ENCODE results near the gene TRAPPC8.
A peak's percentile ranks its signal among the peaks of the same experiment; 100 is the strongest.
"Not testable (repeated sequence)": the region's sequence is repeated elsewhere in the genome, so short reads cannot be mapped to it uniquely, and the experiment has no call there.

TRAPPC8 gene

GRCh38 chr18:31943878-31944816, 1.2 kb upstream of the TRAPPC8 start:
- no peak for DNase-seq

- peak; percentile 78 for DNase-seq
These were observed 483 bp downstream of the TRAPPC8 start for GRCh38 chr18:31942291-31942998.

GRCh38 chr18:31941010-31941809, 1.7 kb downstream of the TRAPPC8 start:
- no peak for DNase-seq

- DNase-seq = not testable (repeated sequence)
These were observed 8.2 kb downstream of the TRAPPC8 start for GRCh38 chr18:31934773-31935172.

DNA sequence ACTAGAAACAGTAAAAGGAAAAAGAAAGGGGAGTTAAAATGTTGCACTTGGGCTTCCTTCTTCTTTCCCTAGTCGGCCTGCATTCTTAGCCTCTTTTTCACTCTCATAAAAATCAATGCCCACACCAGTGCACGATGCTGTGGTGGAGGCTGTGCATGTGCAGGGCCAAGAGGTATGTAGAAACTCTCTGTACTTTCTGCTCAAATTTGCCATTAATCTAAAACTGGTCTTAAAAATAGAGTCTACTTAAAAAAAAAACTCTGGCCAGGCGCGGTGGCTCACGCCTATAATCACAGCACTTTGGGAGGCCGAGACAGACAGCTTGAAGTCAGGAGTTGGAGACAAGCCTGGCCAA, 11.1 kb downstream of the TRAPPC8 start:
- no peak for DNase-seq

DNA sequence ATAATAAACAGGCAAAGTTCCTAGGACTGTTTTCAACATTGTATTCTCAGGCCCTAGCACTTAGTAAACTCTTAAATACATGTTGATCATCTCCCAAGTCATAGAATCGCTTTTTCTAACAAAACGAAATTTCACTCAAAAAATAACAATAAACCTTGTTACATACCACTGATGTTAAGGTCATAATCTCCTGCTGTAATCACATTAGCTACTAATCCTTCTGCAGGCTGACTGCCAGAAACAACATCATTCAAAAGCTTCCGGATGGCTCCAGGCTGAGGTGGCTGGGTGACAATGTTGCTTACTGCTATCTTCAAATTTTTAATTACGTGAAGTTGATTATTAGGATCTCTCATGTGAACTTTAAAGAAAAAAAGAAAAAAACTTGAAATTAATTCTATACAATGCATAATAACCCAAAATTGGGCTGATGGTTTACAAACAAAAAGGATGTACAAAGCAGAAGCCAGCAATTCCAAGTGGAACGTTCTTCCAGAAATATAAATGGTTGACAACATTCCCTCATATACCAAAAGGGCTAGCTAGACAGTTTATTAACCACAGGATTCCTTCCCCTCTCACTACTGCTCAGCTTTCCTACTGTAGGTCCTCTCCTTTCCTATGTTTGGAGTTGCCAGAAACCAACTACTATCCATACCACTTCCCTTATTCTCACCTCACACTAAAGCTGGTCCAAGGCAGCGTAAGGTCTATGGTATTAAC, 11.6 kb downstream of the TRAPPC8 start:
- no peak for DNase-seq

- no peak for DNase-seq
These were observed 13.7 kb downstream of the TRAPPC8 start for GRCh38 chr18:31929273-31929672.

DNA sequence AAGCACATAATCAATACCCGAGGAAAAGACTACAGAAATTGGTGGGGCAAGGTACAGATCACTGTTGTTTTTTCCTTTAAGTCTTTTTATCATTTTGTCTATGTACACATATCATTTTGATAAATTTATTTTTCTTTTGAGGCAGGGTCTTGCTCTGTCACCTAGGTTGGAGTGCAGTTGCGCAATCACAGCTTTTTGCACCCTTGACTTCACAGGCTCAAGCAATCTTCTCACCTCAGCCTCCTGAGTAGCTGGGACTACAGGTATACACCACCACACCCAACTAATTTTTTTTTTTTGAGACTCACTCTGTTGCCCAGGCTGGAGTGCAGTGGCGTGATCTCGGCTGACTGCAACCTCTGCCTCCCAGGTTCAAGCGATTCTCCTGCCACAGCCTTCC, 15.9 kb downstream of the TRAPPC8 start:
- DNase-seq = not testable (repeated sequence)

GRCh38 chr18:31920277-31920676, 22.7 kb downstream of the TRAPPC8 start:
- no peak for DNase-seq

DNA sequence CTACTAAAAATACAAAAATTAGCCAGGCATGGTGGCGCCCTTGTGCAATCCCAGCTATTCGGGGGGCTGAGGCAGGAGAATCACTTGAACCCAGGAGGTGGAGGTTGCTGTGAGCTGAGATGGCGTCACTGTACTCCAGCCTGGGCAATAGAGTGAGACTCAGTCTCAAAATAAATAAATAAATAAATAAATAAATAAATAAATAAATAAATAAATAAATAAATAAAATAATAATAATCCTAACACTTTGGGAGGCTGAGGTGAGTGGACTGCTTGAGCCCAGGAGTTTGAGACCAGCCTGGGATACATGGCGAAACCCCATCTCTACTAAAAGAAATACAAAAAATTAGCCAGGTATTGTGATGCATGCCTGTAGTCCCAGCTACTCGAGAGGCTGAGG, 23.6 kb downstream of the TRAPPC8 start:
- DNase-seq = not testable (repeated sequence)

- no peak for DNase-seq
These were observed 24.2 kb downstream of the TRAPPC8 start for GRCh38 chr18:31918733-31919132.

GRCh38 chr18:31901063-31901462, 41.9 kb downstream of the TRAPPC8 start:
- DNase-seq = no peak

DNA sequence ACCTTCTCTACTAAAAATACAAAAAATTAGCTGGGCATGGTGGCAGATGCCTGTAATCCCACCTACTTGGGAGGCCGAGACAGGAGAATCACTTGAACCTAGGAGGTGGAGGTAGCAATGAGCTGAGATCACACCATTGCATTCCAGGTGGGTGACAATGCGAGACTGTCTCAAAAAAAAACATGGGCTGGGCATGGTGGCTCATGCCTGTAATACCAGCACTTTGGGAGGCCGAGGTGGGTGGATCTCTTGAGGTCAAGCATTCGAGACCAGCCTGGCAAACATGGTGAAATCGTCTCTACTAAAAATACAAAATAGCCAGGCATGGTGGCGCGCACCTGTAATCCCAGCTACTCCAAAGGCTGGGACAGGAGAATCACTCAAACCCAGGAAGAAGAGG, 43.2 kb downstream of the TRAPPC8 start:
- DNase-seq = not testable (repeated sequence)

DNA sequence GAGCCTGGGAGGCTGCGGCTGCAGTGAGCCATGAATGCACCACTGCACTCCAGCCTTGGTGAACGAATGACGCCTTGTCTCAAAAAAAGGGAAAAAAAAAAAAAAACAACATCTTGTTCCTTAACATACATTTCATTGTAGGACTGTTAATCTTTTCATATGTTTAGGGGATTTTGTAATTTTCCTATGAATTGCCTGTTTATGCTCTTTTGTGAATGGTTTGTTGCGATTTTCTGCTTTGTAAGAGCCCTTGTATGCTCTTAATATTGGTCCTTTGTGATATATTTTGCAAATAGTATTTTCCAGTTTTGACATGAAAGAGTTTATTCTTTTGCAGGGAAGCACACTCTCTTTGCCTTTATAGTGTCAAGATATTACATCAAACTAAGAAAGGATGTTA, 50.0 kb downstream of the TRAPPC8 start:
- no peak for DNase-seq

DNA sequence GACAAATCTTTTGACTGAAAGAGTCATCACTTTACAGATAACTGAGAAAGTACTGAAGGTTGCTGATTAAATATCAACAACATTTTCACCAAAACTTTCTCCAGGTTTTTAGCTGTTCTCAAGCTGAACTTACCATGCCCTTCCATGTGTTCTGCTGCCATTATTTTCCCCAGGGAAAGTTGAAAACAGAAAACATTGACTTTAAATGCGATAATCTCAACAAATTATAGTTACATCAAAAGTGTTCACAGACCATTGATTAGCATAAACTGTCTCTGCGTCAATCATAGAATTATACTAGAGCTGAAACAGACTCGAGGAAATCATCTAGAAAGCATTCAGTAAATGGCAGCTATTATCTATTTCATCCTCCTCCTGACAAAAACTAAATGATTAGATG, 51.4 kb downstream of the TRAPPC8 start:
- DNase-seq = no peak

DNA sequence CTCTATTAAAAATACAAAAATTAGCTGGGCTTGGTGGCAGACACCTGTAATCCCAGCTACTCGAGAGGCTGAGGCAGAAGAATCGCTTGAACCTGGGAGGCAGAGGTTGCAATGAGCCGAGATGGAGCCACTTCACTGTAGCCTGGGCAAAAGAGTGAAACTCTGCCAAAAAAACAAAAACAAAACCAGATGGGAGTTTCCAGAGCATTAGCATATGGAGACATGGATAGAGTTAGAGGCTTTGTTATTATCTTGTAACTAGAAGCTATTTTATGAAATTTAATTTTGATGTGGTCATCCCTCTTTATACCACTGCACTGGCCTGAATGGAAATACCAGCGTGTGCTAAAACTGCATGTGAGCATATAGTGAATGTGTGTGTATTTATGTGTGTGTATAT, 58.9 kb downstream of the TRAPPC8 start:
- DNase-seq = no peak

- no peak for DNase-seq
These were observed 62.6 kb downstream of the TRAPPC8 start for GRCh38 chr18:31880186-31880898.

DNA sequence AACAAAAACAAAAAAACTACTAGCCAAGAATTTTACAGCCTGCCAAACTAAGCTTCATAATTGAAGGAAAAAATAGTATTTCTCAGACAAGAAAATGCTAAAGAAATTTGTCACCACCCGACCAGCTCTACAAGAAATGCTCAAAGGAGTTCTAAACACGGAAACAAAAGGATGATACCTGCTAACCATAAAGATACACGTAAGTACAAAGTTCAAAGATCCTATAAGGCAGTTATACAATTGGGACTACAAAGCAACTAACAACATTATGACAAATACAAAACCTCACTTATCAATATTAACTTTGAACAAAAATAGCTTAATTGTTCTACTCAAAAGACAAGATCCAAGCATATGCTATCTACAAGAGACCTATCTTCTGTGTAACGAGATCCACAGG, 64.6 kb downstream of the TRAPPC8 start:
- no peak for DNase-seq

GRCh38 chr18:31877900-31878299, 65.0 kb downstream of the TRAPPC8 start:
- DNase-seq = no peak

DNA sequence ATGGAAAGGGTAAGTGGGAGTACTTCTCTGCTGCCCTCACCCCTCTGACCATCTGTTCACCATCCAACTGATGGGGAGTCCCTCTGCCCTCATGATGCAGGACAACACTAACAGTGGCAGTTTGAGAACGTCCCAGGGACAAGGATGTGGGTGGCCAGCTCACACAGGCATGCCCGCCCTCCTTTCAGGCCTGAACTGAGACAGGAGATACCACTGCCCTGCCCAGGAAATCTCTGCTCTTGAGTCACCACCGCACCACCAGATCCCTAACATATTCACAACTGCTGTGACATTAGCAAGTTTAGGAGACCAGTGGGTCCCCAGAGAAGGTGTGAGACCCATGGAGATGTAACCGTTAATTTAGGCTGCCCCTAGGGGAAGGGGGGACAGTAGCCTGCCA, 66.2 kb downstream of the TRAPPC8 start:
- no peak for DNase-seq

- DNase-seq = no peak
These were observed 67.6 kb downstream of the TRAPPC8 start for GRCh38 chr18:31875301-31875700.

- DNase-seq = no peak
These were observed 79.8 kb downstream of the TRAPPC8 start for GRCh38 chr18:31863103-31863502.

Data from KG1 (cell line).